AG10803 (cell line): ENCODE data around the gene ARL4C.

Experiments
- DNase-seq: peaks from one replicate; pipeline ENCODE4 v3.0.0; 2010; ENCODE audit warnings: low read depth
- H3K4me3 ChIP-seq: 2 replicates; pipeline ENCODE4 v1.5.1; 2011; ENCODE audit warnings: mild to moderate bottlenecking, low read length, control low read depth
- TF ChIP-seq, protein P1 (sequence below): conservative IDR thresholded peaks from 2 replicates; pipeline ENCODE4 v1.5.1; 2011; ENCODE audit warnings: mild to moderate bottlenecking, low read length, control low read depth, inconsistent platforms

ARL4C gene, protein sequence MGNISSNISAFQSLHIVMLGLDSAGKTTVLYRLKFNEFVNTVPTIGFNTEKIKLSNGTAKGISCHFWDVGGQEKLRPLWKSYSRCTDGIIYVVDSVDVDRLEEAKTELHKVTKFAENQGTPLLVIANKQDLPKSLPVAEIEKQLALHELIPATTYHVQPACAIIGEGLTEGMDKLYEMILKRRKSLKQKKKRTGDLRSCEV

DNA sequence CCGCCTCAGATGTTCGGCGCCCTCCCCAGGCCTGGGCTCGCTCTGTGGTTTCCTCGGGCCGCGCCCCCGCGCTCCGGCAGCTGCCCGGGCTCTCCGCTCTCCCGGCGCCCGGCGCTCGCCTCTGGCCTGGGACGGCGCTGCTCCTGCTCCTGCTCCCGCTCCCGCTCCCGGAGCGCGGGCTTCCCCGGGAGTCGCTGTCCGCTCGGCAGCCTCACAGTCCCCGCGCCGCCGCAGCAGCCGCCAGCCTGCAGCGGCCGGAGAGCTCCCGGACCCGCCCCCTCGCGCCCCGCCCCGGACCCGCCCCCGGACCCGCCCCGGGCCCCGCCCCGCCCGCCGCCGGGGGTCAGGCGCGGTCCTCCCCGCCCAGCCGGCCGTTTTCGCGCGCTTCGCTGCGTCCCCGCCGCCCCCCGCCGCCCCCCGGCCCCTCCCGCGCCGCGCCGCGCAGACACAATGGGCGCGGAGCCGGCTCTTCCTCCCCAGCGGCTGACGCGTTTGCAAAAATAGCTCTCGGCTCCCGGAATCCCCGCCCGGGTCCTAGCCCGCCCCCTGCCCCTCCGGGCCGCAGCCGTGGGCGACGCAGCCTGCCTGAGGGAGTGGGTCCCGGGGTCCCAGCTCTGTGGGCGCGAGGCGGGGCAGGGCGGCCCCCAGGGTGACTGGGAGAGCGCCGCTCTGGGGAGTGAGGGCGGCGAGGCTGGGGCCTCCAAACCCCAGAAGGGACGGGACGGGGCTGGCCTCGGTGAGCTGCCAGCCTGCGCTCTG is at the start of gene ARL4C:
TSS of gene ARL4C (minus strand) at position 247 of the 759 bp plus-strand sequence. CDS start 495 bp downstream, outside the sequence.
- peak within 1 kb of the TSS; percentile 97 for H3K4me3 ChIP-seq
- peak; percentile 75 for DNase-seq
- TF ChIP-seq, protein P1, sequence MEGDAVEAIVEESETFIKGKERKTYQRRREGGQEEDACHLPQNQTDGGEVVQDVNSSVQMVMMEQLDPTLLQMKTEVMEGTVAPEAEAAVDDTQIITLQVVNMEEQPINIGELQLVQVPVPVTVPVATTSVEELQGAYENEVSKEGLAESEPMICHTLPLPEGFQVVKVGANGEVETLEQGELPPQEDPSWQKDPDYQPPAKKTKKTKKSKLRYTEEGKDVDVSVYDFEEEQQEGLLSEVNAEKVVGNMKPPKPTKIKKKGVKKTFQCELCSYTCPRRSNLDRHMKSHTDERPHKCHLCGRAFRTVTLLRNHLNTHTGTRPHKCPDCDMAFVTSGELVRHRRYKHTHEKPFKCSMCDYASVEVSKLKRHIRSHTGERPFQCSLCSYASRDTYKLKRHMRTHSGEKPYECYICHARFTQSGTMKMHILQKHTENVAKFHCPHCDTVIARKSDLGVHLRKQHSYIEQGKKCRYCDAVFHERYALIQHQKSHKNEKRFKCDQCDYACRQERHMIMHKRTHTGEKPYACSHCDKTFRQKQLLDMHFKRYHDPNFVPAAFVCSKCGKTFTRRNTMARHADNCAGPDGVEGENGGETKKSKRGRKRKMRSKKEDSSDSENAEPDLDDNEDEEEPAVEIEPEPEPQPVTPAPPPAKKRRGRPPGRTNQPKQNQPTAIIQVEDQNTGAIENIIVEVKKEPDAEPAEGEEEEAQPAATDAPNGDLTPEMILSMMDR: no peak

DNA sequence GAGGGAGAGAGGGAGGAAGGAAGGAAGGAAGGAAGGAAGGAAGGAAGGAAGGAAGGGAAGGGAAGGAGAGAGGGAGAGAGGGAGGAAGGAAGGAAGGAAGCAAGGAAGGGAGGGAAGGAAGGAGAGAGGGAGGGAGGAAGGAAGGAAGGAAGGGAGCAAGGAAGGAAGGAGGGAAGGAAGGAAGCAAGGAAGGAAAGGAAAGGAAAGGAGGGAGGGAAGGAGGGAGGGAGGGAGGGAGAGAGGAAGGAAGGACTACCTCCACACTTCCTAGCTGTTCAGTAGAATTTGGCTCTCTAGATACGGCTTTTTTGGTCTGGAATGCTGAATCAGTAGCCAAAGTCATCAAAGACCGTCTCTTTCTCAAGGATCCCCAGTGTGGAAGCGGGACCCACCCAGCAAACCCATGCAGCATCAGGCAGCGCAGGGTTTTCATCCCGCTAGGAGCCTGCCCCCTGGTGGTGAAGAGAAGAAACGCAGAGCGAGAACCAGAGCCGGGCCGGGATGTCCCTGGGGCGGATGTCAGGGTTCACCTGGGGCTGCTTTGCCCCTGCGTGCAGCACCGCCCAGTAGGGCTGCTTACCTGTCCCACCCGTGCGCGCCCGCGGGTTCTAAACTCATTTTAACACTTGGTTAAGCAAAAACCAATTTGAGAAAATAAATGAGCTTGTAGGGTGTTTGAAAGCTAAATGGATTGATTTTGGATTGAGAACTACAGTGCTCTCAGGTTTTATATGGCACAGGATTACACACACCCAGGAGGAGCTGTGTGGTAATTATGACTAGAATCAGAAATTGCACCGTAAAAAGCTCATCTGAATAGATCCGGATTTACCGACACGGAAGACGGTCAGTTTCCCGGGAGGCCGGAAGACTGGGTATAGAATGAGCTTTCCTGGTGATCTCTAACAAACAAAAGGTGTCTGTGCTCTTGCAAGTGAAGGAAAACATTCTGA is 48.1 kb upstream of the ARL4C start:
- no peak overlapping the region for H3K4me3 ChIP-seq
- TF ChIP-seq, protein P1: peak; percentile 87
- DNase-seq: peak; percentile 54

DNA sequence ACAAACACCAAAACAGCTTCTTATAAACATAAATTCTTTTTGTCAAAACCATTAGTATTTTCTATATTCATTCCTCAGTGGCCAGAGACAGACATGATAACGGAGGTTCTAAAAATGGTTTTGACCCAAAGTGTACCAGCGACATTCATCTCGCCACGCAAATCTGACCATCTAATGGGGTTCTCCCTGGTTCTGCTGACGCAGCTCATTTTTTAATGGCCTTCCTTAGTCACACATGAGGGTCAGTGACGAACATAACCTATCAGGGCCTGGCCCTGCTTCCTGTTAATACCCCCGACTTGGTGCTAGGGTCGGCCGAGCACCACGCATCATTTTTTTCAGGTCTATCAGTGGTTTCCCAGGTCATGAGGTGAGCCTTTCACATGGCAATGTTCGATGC is 45.9 kb upstream of the ARL4C start:
- DNase-seq: no peak
- TF ChIP-seq, protein P1: no peak

DNA sequence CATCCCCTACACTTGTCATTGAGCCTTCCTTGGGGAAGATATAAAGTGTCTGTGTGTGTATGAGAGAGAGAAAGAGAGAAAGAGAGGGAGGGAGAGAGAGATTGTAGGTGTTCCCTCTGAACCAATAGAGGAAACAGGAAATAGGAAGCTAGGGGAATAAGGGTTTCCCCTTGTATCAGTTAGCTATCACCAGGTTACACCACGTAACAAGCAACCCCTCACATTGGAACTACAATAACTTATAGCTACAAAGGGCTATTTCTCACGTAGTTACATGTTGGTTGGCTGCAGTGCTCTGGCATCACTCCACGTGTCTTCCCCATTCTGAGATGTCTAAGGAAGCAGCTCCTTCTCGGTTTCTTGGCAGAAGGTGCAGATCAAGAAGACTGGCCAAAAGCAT is 41.0 kb upstream of the ARL4C start:
- TF ChIP-seq, protein P1: no peak
- DNase-seq: no peak
- no peak overlapping the region for H3K4me3 ChIP-seq

More for the DNA sequence above, 45.9 kb upstream of the ARL4C start:
- no peak overlapping the region for H3K4me3 ChIP-seq

DNA sequence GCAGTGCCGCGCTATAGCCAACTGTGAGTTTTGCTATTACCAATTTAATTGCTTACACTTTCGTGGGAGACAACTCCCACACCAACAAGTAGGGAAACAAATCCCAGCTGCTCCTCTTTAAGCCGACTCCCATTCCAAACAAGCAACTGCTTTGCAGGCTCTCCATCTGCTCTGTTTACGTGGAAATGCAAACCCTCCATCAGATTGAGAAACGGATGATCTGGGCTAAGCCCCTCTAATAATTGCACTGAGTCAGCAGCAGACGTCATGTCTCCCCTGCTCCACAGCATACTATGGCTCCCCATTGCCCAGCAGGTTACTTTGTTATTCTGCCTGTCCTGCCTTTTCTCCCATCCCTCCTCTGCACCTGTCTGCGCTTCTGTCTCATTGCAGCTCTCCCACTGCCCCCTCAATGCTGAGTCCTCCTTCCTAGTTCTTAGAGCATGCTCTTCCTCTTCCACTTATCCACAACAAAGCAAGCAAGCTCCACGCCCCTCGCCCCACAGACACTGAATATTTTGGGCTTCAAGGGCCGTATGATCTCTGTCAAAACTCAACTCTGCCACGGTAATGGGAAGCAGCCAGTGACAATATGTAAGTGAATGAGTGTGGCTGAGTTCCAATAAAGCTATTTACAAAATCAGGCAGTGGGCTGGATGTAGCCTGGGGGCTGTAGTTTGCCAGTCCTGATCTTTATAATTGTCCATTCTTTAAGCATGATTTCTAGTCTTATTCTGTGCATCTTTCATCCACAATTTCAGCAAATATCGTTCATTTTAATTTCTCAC is 39.5 kb upstream of the ARL4C start:
- no peak overlapping the region for H3K4me3 ChIP-seq
- no peak for DNase-seq
- TF ChIP-seq, protein P1: no peak

DNA sequence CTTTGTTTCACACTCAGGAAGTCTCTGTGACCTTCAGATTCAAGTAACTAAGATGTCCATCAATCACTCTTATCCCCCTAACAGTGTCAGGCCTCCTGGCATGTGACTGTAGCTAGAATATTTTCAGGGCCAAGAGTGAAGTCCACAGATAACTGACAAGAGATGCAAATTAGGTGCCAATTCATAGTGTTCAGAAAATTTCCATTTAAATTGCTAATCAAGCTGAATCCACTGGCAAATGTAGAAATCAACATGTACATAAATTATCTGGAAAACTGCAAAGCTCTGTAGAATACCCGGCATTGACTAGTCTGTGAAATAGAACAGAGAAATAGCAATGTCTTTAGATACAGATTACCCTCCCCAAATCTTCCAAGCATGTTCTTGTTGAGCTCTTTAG is 38.6 kb upstream of the ARL4C start:
- DNase-seq: no peak
- H3K4me3 ChIP-seq: no peak overlapping the region
- TF ChIP-seq, protein P1: no peak
